HUES48 (cell line): Measurements from ENCODE around the gene SOX18.

Experiments
- H3K27ac ChIP-seq: one replicate; pipeline ENCODE4 v1.7.0; 2013; ENCODE audit warnings: low read depth, low read length, inconsistent platforms
- H3K27me3 ChIP-seq: 2 replicates; pipeline ENCODE4 v1.6.1; 2013; ENCODE audit warnings: mild to moderate bottlenecking, low read length; ENCODE audit not compliant: control insufficient read depth, insufficient read depth
- H3K36me3 ChIP-seq: 2 replicates; pipeline ENCODE4 v1.6.1; 2013; ENCODE audit warnings: low read length; ENCODE audit not compliant: control insufficient read depth, insufficient read depth
- H3K4me1 ChIP-seq: 2 replicates; pipeline ENCODE4 v1.6.1; 2013; ENCODE audit warnings: mild to moderate bottlenecking, low read length; ENCODE audit not compliant: control insufficient read depth, insufficient read depth
- H3K4me3 ChIP-seq: 2 replicates; pipeline ENCODE4 v1.5.1; 2013; ENCODE audit warnings: mild to moderate bottlenecking, low read depth, low read length
- H3K9ac ChIP-seq: 2 replicates; pipeline ENCODE4 v1.6.1; 2013; ENCODE audit warnings: mild to moderate bottlenecking, low read depth, low read length, moderate library complexity
- H3K9me3 ChIP-seq: 2 replicates; pipeline ENCODE4 v1.6.1; 2013; ENCODE audit warnings: low read length; ENCODE audit not compliant: control insufficient read depth, insufficient read depth

Gene SOX18

DNA sequence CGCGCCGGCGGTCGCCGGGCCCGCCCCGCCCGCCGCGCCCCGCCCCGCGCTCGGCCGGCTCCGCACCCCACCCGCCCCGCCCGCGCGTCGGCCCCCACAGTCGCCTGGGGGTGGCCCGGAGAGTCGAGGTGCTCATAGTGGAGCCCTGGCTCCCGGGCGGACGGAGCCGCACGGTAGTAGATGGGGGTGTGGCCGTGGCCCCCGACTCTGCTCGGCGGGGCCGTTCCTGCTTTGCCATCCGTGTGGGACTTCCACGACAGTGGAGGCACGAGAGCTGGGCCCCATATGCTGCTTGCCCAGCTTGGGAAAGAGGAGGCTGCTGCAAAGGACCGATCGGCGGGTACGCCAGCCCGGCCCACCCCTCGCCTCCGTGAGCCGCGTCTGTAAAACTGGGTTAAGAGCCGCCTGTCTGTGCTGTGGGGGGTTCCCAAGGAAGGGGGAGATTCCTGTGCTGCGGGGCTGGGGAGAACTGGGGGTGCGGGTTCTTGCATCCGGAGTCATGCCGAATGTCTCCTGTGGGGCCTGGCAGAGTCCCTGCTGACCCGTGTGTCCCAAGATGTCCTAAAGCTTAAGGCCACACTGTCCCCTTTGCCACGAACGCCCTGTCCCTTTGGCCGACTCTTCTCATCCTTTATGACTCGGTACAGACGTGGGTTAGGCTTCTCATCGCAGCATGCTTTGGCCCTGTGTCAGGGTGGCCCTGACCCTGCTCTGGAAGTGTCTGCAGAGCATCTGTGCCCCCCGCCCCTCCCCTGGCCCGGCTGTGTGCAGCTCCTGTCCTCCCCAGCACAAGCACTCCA, 30.8 kb upstream of the SOX18 start, which contains the start of gene OPRL1:
Gene OPRL1, plus strand, starts transcription at position 70 of the 800 bp plus-strand sequence. CDS start 12,639 bp downstream, outside the sequence.
- Histone ChIP-seq H3K4me1 (peaks cover 24% of the 10 kb centered on the region), H3K36me3 (no peaks in the 10 kb centered on the region), H3K9me3 (no peaks in the 10 kb centered on the region), H3K27ac (peak within 1 kb of the TSS; percentile 21), H3K9ac (peak within 1 kb of the TSS; percentile 46; the same call in 1 of the 2 replicates), H3K27me3 (peaks cover 49% of the 10 kb centered on the region), H3K4me3 (peak within 1 kb of the TSS; percentile 82)

DNA sequence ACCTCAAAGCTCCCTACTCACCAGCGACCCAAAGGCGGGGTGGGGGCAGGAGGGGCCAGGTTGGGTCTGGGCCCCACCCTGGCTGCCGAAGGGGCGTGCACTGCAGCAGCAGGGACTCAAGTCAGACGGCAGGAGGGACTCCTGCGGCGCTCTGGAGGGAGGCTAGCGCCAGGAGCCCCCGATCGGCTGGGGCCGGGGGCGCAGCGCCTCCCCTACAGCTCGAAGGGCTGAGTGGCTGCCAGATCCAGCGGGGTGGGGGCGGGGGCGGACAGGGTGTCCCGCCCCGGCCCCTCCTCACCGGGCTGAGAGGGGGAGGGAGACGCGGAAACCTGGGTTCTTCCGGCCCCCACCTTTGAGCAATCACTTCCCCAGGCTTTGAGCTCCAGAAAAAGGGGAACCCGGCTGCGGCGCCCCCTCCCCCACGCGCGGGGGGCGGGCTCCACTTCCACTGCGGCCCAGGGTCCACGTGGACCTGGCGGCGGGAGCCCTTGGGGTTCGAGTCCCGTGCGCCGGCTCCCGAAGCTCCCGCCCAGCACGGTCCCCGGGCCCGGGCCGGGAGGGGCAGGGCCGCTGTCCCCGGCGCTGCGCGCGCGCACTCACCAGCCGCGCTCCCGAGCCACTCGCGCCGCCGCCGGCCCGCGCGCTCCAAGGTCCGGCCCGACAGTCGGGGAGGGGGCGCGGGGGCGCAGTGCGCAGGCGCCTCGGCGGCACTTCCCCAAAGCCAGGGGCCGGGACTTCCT, 30.0 kb upstream of the SOX18 start, which contains the start of gene RGS19:
Gene RGS19, minus strand, starts transcription at position 246 of the 740 bp plus-strand sequence. CDS start 2,632 bp downstream, outside the sequence.
- peak within 1 kb of the TSS; percentile 21 for H3K27ac ChIP-seq
- peaks cover 41% of the 10 kb centered on the region for H3K27me3 ChIP-seq
- H3K4me1 ChIP-seq, result peaks cover 21% of the 10 kb centered on the region
- peak within 1 kb of the TSS; percentile 82 for H3K4me3 ChIP-seq
- H3K9me3 ChIP-seq, result no peaks in the 10 kb centered on the region
- no peaks in the 10 kb centered on the region for H3K36me3 ChIP-seq
- peak within 1 kb of the TSS; percentile 46; the same call in 1 of the 2 replicates for H3K9ac ChIP-seq

DNA sequence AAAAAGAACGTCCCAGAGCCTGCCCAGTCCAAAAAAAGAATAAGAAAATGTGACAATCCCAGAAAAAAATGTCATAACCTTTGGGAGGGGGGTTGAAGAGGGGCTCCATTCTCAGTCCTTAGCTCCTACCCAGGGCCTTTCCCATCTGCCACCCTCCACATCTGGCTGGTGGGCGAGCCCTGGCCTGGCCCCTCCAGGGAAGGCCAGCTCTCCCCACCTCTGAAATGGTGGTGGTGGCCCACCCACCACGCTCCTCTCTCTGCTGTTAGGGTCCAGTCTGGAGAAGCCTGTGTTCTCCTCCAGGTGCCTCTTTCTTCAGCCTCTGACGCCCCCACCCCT, 29.5 kb upstream of the SOX18 start:
- H3K4me1 ChIP-seq, result peaks cover 17% of the 10 kb centered on the region
- peak overlapping the region; percentile 82 for H3K4me3 ChIP-seq
- H3K27ac ChIP-seq, result no peak overlapping the region
- H3K9ac ChIP-seq, result no peak overlapping the region
- H3K27me3 ChIP-seq, result peaks cover 36% of the 10 kb centered on the region
- no peaks in the 10 kb centered on the region for H3K9me3 ChIP-seq
- no peaks in the 10 kb centered on the region; the same call in 1 of the 2 replicates for H3K36me3 ChIP-seq

DNA sequence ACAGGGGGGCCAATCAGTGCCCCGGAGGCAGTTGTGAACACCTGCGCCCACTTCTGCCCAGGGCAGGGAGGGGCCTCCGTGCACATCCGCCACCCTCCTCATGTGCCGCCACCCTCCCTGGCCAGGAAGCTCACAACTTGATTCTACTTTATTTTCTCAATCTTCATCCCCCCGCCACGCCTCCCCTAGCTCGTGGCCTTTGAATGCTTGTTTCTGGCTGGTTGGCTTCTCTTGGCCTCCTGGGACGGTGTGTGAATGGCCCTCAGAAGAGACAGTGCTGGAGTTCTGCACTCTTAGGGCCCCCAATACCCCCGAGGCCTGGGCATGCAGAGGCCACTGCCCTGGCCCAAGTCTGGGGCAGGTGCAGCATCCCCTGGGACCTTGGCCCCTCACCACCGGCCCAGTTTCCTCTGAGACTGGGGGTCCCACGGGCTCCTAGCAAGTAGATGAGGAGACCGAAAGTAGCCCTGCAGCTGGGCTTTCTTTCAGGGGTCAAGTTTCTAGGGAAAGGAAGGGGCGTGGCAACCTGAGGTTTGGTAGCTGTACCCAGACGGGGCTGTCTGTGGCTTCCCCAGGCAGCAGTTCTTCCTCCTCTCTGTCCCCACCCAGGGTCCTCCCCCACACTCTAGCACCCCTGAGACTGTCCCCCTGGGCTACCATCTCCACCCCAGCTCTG, 28.6 kb upstream of the SOX18 start:
- Histone ChIP-seq H3K9ac (no peak overlapping the region), H3K27ac (no peak overlapping the region), H3K9me3 (no peaks in the 10 kb centered on the region), H3K27me3 (peaks cover 27% of the 10 kb centered on the region), H3K36me3 (no peaks in the 10 kb centered on the region; the same call in 1 of the 2 replicates), H3K4me1 (peaks cover 14% of the 10 kb centered on the region), H3K4me3 (no peak overlapping the region)

DNA sequence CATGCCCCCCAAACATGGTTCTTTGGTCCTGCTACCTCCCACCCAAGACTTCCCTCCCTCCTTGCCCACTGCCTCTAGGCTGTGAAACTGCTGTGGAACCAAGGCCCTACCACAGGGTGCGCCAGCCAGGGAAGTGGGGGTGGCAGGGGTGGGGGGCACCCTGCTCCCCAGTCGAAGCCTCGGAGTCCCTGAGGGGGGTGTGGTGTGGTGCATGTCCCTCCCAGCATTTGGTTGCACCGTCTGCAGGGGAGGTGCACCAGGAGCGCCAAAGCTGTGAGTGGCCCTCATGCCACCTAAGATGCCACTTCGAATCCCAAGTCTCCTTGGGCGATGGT, 28.1 kb upstream of the SOX18 start:
- H3K36me3 ChIP-seq, result no peaks in the 10 kb centered on the region; the same call in 1 of the 2 replicates
- H3K27me3 ChIP-seq, result peaks cover 23% of the 10 kb centered on the region
- no peak overlapping the region for H3K9ac ChIP-seq
- no peak overlapping the region for H3K27ac ChIP-seq
- peaks cover 12% of the 10 kb centered on the region; the same call in 1 of the 2 replicates for H3K4me1 ChIP-seq
- no peaks in the 10 kb centered on the region for H3K9me3 ChIP-seq
- H3K4me3 ChIP-seq, result no peak overlapping the region

DNA sequence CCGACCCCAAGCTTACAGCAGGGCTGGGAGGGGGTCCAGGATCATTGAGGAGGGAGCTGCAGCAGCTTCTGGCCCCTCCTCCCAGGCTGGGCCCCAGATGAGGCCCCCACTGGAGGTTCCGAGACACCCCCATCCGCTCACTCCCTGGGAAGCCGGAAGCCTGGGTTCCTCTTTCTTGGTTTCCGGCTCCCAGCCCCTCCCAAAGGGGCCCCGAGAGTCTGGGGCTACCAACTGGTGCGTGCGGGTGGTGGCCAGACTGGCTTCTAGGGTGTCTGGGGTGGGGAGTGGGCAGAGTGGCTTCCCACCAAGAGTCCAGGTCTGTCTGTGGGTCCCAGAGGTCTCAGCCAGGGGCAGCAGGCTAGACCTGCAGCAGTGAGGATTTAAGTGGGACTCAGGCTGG, 27.7 kb upstream of the SOX18 start:
- H3K36me3 ChIP-seq, result no peaks in the 10 kb centered on the region; the same call in 1 of the 2 replicates
- H3K27me3 ChIP-seq, result peaks cover 20% of the 10 kb centered on the region
- no peaks in the 10 kb centered on the region for H3K9me3 ChIP-seq
- no peak overlapping the region for H3K27ac ChIP-seq
- H3K9ac ChIP-seq, result no peak overlapping the region
- peaks cover 8% of the 10 kb centered on the region; the same call in 1 of the 2 replicates for H3K4me1 ChIP-seq
- H3K4me3 ChIP-seq, result no peak overlapping the region

DNA sequence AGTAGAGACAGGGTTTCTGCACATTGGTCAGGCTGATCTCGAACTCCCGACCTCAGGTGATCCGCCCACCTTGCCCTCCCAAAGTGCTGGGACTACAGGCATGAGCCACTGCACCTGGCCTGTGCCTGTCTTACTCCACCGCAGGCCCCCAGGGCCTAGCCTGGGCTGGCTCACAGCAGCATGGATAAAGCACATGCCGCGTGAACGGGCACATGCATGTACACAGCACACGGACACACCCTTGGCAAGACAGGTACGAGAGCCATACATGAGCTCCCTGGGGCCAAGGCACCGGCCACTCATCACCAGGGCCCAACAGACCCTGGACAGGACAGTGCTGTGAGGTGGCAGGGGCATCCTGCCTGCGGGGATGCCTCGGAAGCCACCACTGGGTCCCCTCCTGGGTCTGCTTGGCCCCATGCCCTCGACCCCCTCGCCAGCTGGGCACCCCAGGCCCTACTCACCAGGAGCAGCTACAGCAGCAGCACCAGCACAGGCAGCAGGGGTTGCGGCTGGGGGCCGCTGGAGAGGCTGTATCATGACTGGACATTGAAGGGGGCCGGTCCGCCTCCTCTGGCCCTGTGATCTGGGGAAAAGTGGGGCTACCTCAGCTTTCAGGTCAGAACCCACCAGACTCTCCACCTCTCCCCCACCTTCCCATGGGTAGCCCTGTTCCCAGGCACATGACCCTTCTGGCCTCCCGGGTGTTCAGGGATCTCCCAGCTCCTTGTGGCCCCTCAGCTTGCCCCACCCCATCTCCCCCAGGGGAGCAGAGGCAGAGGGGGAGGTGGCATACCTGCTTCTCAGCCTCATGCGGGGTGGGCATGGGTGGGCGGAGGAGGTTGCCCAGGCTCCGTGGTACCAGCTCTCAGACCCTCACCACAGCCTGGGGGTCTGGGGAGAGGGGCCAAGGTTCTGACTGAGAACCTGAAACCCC, 26.9 kb upstream of the SOX18 start:
- no peak overlapping the region for H3K27ac ChIP-seq

DNA sequence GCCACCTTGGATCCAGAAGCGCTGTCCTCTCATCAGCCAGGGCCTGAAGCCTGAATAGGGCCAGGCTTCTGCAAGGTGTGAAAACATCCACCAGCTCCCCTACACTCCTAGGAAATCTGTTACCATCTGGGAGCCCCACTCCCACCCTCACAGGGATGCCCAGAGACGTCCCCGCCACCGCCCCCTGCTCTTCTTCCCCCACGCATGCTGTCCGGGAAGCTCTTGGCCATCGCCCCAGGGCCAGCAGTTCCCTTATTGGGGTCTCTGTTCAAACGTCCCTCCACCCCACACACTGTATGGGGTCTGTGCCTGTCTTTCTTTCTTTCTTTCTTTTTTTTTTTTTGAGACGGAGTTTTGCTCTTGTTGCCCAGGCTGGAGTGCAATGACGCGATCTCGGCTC, 26.1 kb upstream of the SOX18 start:
- no peaks in the 10 kb centered on the region; the same call in 1 of the 2 replicates for H3K36me3 ChIP-seq

More for the DNA sequence above, 26.9 kb upstream of the SOX18 start:
- Histone ChIP-seq H3K36me3 (no peaks in the 10 kb centered on the region; the same call in 1 of the 2 replicates), H3K27me3 (peaks cover 13% of the 10 kb centered on the region), H3K9me3 (no peaks in the 10 kb centered on the region), H3K4me1 (peaks cover 6% of the 10 kb centered on the region; the same call in 1 of the 2 replicates), H3K4me3 (no peak overlapping the region), H3K9ac (no peak overlapping the region)

DNA sequence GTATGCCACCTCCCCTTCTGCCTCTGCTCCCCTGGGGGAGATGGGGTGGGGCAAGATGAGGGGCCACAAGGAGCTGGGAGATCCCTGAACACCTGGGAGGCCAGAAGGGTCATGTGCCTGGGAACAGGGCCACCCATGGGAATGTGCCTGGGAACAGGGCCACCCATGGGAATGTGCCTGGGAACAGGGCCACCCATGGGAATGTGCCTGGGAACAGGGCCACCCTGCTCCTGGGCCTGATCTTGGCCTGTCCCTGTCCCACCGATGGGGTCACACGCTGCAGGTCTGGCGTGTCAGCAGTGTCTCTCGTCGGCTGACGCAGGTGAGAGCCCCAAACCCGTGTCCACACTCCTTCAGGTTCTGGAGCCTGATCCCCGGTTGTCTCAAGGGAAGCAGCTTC, 25.5 kb upstream of the SOX18 start:
- Histone ChIP-seq H3K4me3 (no peak overlapping the region), H3K27me3 (no peaks in the 10 kb centered on the region), H3K9me3 (no peaks in the 10 kb centered on the region), H3K27ac (no peak overlapping the region), H3K4me1 (peaks cover 3% of the 10 kb centered on the region; the same call in 1 of the 2 replicates), H3K36me3 (no peaks in the 10 kb centered on the region; the same call in 1 of the 2 replicates), H3K9ac (no peak overlapping the region)

More for the DNA sequence above, 26.1 kb upstream of the SOX18 start:
- Histone ChIP-seq H3K27me3 (peaks cover 6% of the 10 kb centered on the region), H3K4me1 (peaks cover 5% of the 10 kb centered on the region; the same call in 1 of the 2 replicates), H3K4me3 (no peak overlapping the region), H3K9ac (no peak overlapping the region), H3K27ac (no peak overlapping the region), H3K9me3 (no peaks in the 10 kb centered on the region)
